NCI-H226 (cell line): ENCODE measurements around the gene PSMD3.
"Not testable (repeated sequence)": the region's sequence is repeated elsewhere in the genome, so short reads cannot be mapped to it uniquely, and the experiment has no call there.

Experiments
- DNase-seq: peaks from one replicate; pipeline ENCODE4 v3.0.0-alpha.2; 2015

The PSMD3 gene

GRCh38 chr17:39980351-39981206, at the start of gene PSMD3:
PSMD3 (plus strand) TSS chr17:39980807; CDS start chr17:39980971, 164 bp downstream.
- DNase-seq, result peak; percentile 99

GRCh38 chr17:39933912-39934311, 46.7 kb upstream of the PSMD3 start:
- DNase-seq, result no peak

GRCh38 chr17:39934324-39934723, 46.3 kb upstream of the PSMD3 start:
- no peak for DNase-seq

- DNase-seq, result peak; percentile 23
Measured at GRCh38 chr17:39935909-39936308, 44.7 kb upstream of the PSMD3 start.

- DNase-seq, result no peak
Measured at GRCh38 chr17:39937447-39937846, 43.2 kb upstream of the PSMD3 start.

- no peak for DNase-seq
Measured at GRCh38 chr17:39938140-39938869, 42.3 kb upstream of the PSMD3 start.

- DNase-seq, result no peak
Measured at GRCh38 chr17:39939106-39939505, 41.5 kb upstream of the PSMD3 start.

- DNase-seq, result peak; percentile 67
Measured at GRCh38 chr17:39939588-39940419, 40.8 kb upstream of the PSMD3 start.

- no peak for DNase-seq
Measured at GRCh38 chr17:39943702-39944392, 36.8 kb upstream of the PSMD3 start.

GRCh38 chr17:39944393-39944711, 36.3 kb upstream of the PSMD3 start:
- no peak for DNase-seq

GRCh38 chr17:39946551-39947330, 33.9 kb upstream of the PSMD3 start:
- no peak for DNase-seq

GRCh38 chr17:39948489-39948828, 32.1 kb upstream of the PSMD3 start:
- not testable (repeated sequence) for DNase-seq

- DNase-seq, result no peak
Measured at GRCh38 chr17:39949028-39949427, 31.6 kb upstream of the PSMD3 start.

- no peak for DNase-seq
Measured at GRCh38 chr17:39950871-39951348, 29.7 kb upstream of the PSMD3 start.

- no peak for DNase-seq
Measured at GRCh38 chr17:39951924-39952679, 28.5 kb upstream of the PSMD3 start.

GRCh38 chr17:39952680-39953470, 27.7 kb upstream of the PSMD3 start:
- peak; percentile 88 for DNase-seq

GRCh38 chr17:39953471-39953888, 27.1 kb upstream of the PSMD3 start:
- no peak for DNase-seq

- DNase-seq, result no peak
Measured at GRCh38 chr17:39954876-39955275, 25.7 kb upstream of the PSMD3 start.

GRCh38 chr17:39955726-39956225, 24.8 kb upstream of the PSMD3 start:
- no peak for DNase-seq

- no peak for DNase-seq
Measured at GRCh38 chr17:39960524-39961041, 20.0 kb upstream of the PSMD3 start.
